ENCODE measurements around the gene SERPINA5.

Gene SERPINA5

DNA sequence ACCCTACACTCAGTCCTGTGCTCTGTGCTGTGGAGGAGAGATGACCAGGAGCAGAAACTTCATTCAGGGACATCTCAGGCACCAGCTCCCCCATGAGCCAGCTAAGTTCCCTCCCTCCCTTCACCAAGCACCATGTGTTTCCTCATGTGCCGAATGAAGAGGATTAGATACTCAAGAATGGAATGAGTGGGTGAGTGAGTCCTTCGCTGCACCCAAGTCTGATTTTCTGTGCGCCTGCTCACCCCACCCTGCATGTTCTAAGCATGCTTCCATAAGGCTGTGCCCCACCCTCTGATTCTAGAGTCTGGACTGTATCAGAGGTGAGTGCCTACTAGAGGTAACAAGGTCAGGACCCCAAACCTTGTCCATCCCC is 12.1 kb downstream of the SERPINA5 start:
- no peak for DNase-seq (ENCODE audit: low spot score)
- H3K4me3 ChIP-seq = no peak overlapping the region
- no peak for TF ChIP-seq CTCF (IDR thresholded peaks at IDR 0.05)
- H3K27ac ChIP-seq = no peak overlapping the region

GRCh38 chr14:94593749-94594431 is 12.7 kb downstream of the SERPINA5 start:
- no peak overlapping the region for H3K4me3 ChIP-seq
- no peak for DNase-seq (ENCODE audit: low spot score)
- H3K27ac ChIP-seq = no peak overlapping the region
- no peak for TF ChIP-seq CTCF (IDR thresholded peaks at IDR 0.05)

GRCh38 chr14:94594441-94594840 is 13.2 kb downstream of the SERPINA5 start:
- Histone ChIP-seq H3K4me3 (no peak overlapping the region), H3K27ac (no peak overlapping the region)
- no peak for DNase-seq (ENCODE audit: low spot score)
- TF ChIP-seq CTCF (IDR thresholded peaks at IDR 0.05) = no peak

DNA sequence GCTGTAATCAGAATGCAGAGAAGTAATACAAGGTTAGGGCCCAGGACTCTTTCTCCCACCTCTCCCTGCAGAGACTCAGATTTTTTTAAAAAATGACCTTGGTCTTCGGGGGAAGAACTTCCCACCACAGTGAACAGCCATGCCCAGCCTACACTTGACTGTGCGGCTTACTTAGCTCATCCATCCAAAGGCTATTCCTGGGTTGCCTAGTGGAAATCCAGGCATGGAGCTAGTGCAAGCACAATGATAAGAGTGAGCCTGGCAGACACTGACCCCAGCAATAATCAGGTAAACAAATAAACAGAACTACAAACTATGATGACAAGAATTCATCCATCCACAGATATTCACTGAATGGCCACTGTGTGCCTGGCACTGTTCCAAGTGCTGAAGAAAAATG is 14.7 kb downstream of the SERPINA5 start:
- TF ChIP-seq CTCF (IDR thresholded peaks at IDR 0.05) = no peak
- Histone ChIP-seq H3K27ac (no peak overlapping the region), H3K4me3 (no peak overlapping the region)
- DNase-seq (ENCODE audit: low spot score) = no peak

DNA sequence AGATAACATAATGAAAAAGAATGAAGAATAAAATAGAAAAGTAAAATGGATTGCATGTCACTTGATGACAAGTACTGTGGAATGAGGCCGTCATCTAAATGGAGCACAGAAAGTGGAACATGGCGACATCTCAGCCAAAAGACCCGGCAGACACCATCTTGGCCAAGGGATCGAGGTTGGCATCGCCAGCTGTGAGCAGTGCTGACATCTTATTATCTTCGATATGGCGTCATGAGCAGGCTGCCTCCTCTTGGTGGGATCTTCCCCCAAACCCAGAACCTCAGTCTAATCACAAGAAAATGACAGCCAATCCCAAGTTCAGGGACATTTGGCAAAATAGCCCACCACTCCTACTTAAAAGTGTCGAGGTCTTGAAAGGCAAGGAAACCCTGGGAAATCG is 15.1 kb downstream of the SERPINA5 start:
- TF ChIP-seq CTCF (IDR thresholded peaks at IDR 0.05) = no peak
- Histone ChIP-seq H3K4me3 (no peak overlapping the region), H3K27ac (no peak overlapping the region)
- DNase-seq (ENCODE audit: low spot score) = no peak

DNA sequence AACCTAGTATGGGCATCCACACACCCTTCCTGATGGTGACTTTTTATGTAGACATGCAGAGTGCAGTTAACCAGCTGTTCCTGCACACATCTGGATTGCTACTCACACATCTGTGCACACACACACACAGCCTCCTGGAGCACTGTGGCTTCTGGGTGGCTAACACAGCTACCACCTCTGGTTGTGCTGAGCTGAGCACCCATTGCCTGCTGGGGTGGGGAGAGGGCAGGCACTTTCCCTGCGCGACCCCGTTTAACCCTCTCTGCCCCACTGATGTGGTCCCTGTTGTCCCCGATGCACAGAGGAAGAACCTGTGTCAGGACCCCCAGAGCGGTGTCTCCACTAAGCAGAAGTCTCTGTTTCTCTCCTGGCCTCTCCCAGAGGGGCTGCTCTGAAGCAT is 16.6 kb downstream of the SERPINA5 start:
- no peak for DNase-seq (ENCODE audit: low spot score)
- no peak overlapping the region for H3K27ac ChIP-seq
- no peak for TF ChIP-seq CTCF (IDR thresholded peaks at IDR 0.05)
- no peak overlapping the region for H3K4me3 ChIP-seq

DNA sequence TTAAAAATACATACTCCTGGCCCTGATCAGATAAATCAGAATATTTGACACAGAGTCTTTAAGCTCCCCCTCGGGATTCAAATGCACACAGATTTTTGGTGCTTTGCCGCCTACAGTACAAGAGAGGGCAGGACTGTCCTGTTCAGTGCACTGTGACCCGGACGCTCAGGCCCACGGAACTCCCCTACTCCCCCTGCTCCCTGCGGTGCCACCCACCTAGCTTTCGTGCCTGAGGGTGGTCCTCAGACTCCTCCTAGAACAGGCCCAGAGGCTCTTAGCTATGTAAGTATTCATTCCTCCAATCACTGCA is 17.2 kb downstream of the SERPINA5 start:
- TF ChIP-seq CTCF (IDR thresholded peaks at IDR 0.05) = no peak
- H3K27ac ChIP-seq = peak overlapping the region in 1 of 2 donors; percentile 68
- no peak overlapping the region for H3K4me3 ChIP-seq
- no peak for DNase-seq (ENCODE audit: low spot score)
